K562 (cell line): Measurements from ENCODE around the gene ST7. TPM values are rescaled to one million over a fixed set of nuclear protein-coding genes. Genes with fewer than 3 reads are reported as not detected.

Experiments used
- ATAC-seq: fragments of 200-7000 bp; cut with Tn5 transposase; 3 replicates; pipeline ENCODE4 v1.9.1; 2020; ENCODE audit warnings: moderate library complexity
- BruUV-seq: library from RNA; stranded (reverse); fragments of 400-500 nt; replicated peaks from 2 replicates; lab custom pipeline; 2021; lab: Mats Ljungman, UMichigan
- CTCF ChIA-PET: fragments of 300-600 bp; formaldehyde crosslinking; extraction: SDS; loops from one replicate; lab custom pipeline; 2021; ENCODE audit warnings: low intra/inter-chr PET ratio; lab: Yijun Ruan, JAX
- POLR2A ChIA-PET: fragments of 300-600, 350-650 bp; sonication (Branson Sonifier 250); formaldehyde crosslinking; extraction: SDS; loops from one replicate; lab custom pipeline; 2021; ENCODE audit warnings: antibody characterized with exemption, inconsistent platforms; lab: Yijun Ruan, JAX
- DNase-seq, 4 experiments: peaks; one replicate each; pipeline versions ENCODE4 v3.0.0 to v3.0.0-alpha.2; 2011 to 2018; ENCODE audit warnings: low spot score in 3 of 4, mixed read lengths in 3 of 4; ENCODE audit errors: extremely low read depth in 1 of 4
- FAIRE-seq: peaks from 2 replicates; lab custom pipeline; 2011; peaks lifted over from hg19 to GRCh38; lab: Jason Lieb, UNC
- H2AFZ ChIP-seq: 2 replicates; pipeline ENCODE4 v1.6.0; 2011; ENCODE audit warnings: low read depth, low read length, control low read depth, inconsistent platforms
- H3K27ac ChIP-seq: fragments of 200-600 bp; 3 replicates; pipeline ENCODE4 v1.8.0; 2011; ENCODE audit warnings: low read depth, mild to moderate bottlenecking, control low read depth, inconsistent platforms, low read length, moderate library complexity, mixed read lengths; ENCODE audit errors: extremely low read depth
- H3K27me3 ChIP-seq, 2 experiments: fragments of 300-600 bp in 1 of 2; 2 replicates in 1 of 2; 3 replicates in 1 of 2; pipeline versions ENCODE4 v1.6.0 to v1.8.0; 2011; ENCODE audit warnings: inconsistent platforms in 2 of 2, low read length in 2 of 2, mild to moderate bottlenecking in 1 of 2, mixed read lengths in 1 of 2, moderate library complexity in 1 of 2; ENCODE audit not compliant: control insufficient read depth in 2 of 2, insufficient read depth in 2 of 2
- H3K36me3 ChIP-seq: fragments of 300-600 bp; 3 replicates; pipeline ENCODE4 v1.8.0; 2011; ENCODE audit warnings: mild to moderate bottlenecking, low read length, inconsistent platforms; ENCODE audit not compliant: control insufficient read depth, insufficient read depth
- H3K4me1 ChIP-seq, 2 experiments: fragments of 200-600 bp in 1 of 2; replicated peaks in 1 of 2; 2 replicates in 1 of 2; 3 replicates in 1 of 2; pipeline versions ENCODE4 v1.5.1 to v1.8.0; 2011; ENCODE audit warnings: inconsistent platforms in 2 of 2, low read length in 2 of 2, mild to moderate bottlenecking in 1 of 2, mixed read lengths in 1 of 2, moderate library complexity in 1 of 2; ENCODE audit not compliant: control insufficient read depth in 2 of 2, insufficient read depth in 2 of 2
- H3K4me2 ChIP-seq: 2 replicates; pipeline ENCODE4 v1.6.1; 2011; ENCODE audit warnings: low read length, control low read depth, inconsistent platforms, mixed read lengths; ENCODE audit not compliant: insufficient read depth
- H3K4me3 ChIP-seq: fragments of 200-600 bp; sonication (generic), shearing (Covaris generic); 2 replicates; pipeline ENCODE4 v1.5.1; 2016; ENCODE audit warnings: control low read depth, inconsistent platforms
- H3K79me2 ChIP-seq: fragments of 200-600 bp; 3 replicates; pipeline ENCODE4 v1.8.0; 2011; ENCODE audit warnings: low read length, inconsistent platforms; ENCODE audit not compliant: control insufficient read depth, insufficient read depth
- H3K9ac ChIP-seq, 2 experiments: 2 replicates each; pipeline versions ENCODE4 v1.6.0 to v1.6.1; 2011; ENCODE audit warnings: low read depth in 2 of 2, low read length in 2 of 2, control low read depth in 1 of 2, inconsistent platforms in 1 of 2, mild to moderate bottlenecking in 1 of 2, mixed read lengths in 1 of 2; ENCODE audit not compliant: insufficient read depth in 1 of 2
- H3K9me1 ChIP-seq: one replicate; pipeline ENCODE4 v1.6.0; 2011; ENCODE audit warnings: inconsistent platforms, mild to moderate bottlenecking, low read length, moderate library complexity; ENCODE audit not compliant: control insufficient read depth, insufficient read depth
- H3K9me3 ChIP-seq: replicated peaks from 2 replicates; pipeline ENCODE4 v1.5.1; 2011; ENCODE audit warnings: low read depth, low read length, inconsistent platforms; ENCODE audit not compliant: control insufficient read depth, insufficient read depth
- H4K20me1 ChIP-seq: replicated peaks from 2 replicates; pipeline ENCODE4 v1.6.1; 2011; ENCODE audit warnings: low read length, inconsistent platforms, mixed read lengths; ENCODE audit not compliant: control insufficient read depth, insufficient read depth
- ARNT ChIP-seq, 2 experiments: fragments of 450-650 bp; IDR thresholded peaks; 2 replicates each; pipeline ENCODE4 v1.6.1; 2016; ENCODE audit warnings: mild to moderate bottlenecking in 1 of 2
- ASH1L ChIP-seq: fragments of 450-650 bp; IDR thresholded peaks from 2 replicates; pipeline ENCODE4 v1.6.1; 2018; ENCODE audit warnings: borderline replicate concordance, mild to moderate bottlenecking, low read depth; ENCODE audit not compliant: partially characterized antibody
- BRF1 ChIP-seq: IDR thresholded peaks from 3 replicates; pipeline ENCODE4 v1.6.1; 2011; ENCODE audit warnings: borderline replicate concordance, mild to moderate bottlenecking; ENCODE audit not compliant: insufficient read length; ENCODE audit errors: extremely low read depth
- MNT ChIP-seq, 2 experiments: fragments of 450-650 bp; conservative IDR thresholded peaks; 2 replicates each; pipeline ENCODE4 v1.6.1; 2017; ENCODE audit warnings: mild to moderate bottlenecking in 2 of 2, moderate library complexity in 2 of 2
- MTA1 ChIP-seq: fragments of 450-650 bp; IDR thresholded peaks from 2 replicates; pipeline ENCODE4 v1.6.1; 2017; ENCODE audit warnings: borderline replicate concordance
- MTA3 ChIP-seq: fragments of 450-650 bp; formaldehyde crosslinking; IDR thresholded peaks from 2 replicates; pipeline ENCODE4 v1.6.1; 2017; ENCODE audit warnings: mild to moderate bottlenecking, borderline replicate concordance
- RBM25 ChIP-seq: fragments of 200-400 bp; formaldehyde crosslinking; IDR thresholded peaks from 2 replicates; pipeline ENCODE4 v1.6.1; 2018; ENCODE audit warnings: low read length, low read depth, moderate library complexity; ENCODE audit not compliant: severe bottlenecking
- SAFB ChIP-seq: fragments of 200-400 bp; formaldehyde crosslinking; IDR thresholded peaks from 2 replicates; pipeline ENCODE4 v1.6.1; 2017; ENCODE audit warnings: low read depth, low read length, borderline replicate concordance
- THAP7 ChIP-seq: fragments of 250-450 bp; sonication (Bioruptor Pico); IDR thresholded peaks from 2 replicates; pipeline ENCODE4 v1.5.0; 2021
- U2AF2 ChIP-seq: fragments of 200-400 bp; formaldehyde crosslinking; optimal IDR thresholded peaks from 2 replicates; pipeline ENCODE3; 2017; ENCODE audit warnings: low read depth, mild to moderate bottlenecking, low read length
- ZBTB9 ChIP-seq: fragments of 450-650 bp; formaldehyde crosslinking; IDR thresholded peaks from 2 replicates; pipeline ENCODE4 v1.4.0; 2020; ENCODE audit warnings: mild to moderate bottlenecking, moderate library complexity
- ZNF436 ChIP-seq: fragments of 250-450, 450-650 bp; sonication (Bioruptor Pico); formaldehyde crosslinking; IDR thresholded peaks from 2 replicates; pipeline ENCODE4 v1.7.0; 2020; ENCODE audit warnings: mild to moderate bottlenecking
- ZNF561 ChIP-seq: fragments of 450-650 bp; formaldehyde crosslinking; conservative IDR thresholded peaks from 2 replicates; pipeline ENCODE4 v1.4.0; 2020; ENCODE audit warnings: mild to moderate bottlenecking, moderate library complexity
- WGBS: fragments of 100-300 bp; shearing (Covaris generic); methylation state at CpG from one replicate; pipeline ENCODE4 v1.1.6; 2016; ENCODE audit warnings: low coverage, mixed read lengths; ENCODE audit not compliant: insufficient coverage; ENCODE audit errors: missing lambda C conversion rate; 5-methylcytosine and 5-hydroxymethylcytosine counted together
- in situ Hi-C: fragments of 300-500 bp; cut with MboI; formaldehyde crosslinking; loops from 4 replicates; pipeline ENCODE4 v1.15.0; 2018; ENCODE audit warnings: inconsistent platforms, mixed read lengths
- intact Hi-C: fragments of 100-400 bp; cut with micrococcal nuclease; formaldehyde crosslinking; loops from 2 replicates; pipeline ENCODE4 v1.14.2; 2022
- polyA plus RNA-seq, 8 experiments: library from polyadenylated mRNA; depleted of rRNA in 4 of 8; stranded (reverse) in 5 of 8; unstranded in 3 of 8; fragments of >200 nt; fragmentation: Nextera tagmentation in 2 of 8; fragmentation: Illumina TruSeq in 1 of 8; extraction: Ambion mirVana in 2 of 8; extraction: Trizol in 1 of 8; gene quantifications; 2 replicates each; pipeline versions ENCODE4 v1.2.1 to v1.2.3, GENCODE V29; 2011 to 2014; ENCODE audit warnings: inconsistent platforms in 1 of 8, missing spikeins in 1 of 8
- total RNA-seq, 7 experiments: library from RNA; depleted of rRNA in 6 of 7; stranded (reverse); fragments of >200 nt in 6 of 7; fragmentation: Illumina TruSeq in 2 of 7; extraction: Trizol in 2 of 7; gene quantifications; 2 replicates each; pipeline versions ENCODE4 v1.2.1 to v1.2.3, GENCODE V29; 2011 to 2021; ENCODE audit warnings: low replicate concordance in 1 of 7

The ST7 gene
- total and polyA plus RNA-seq, 9 of the 15 experiments (the other 6 are each of a cell fraction or from before 2014, with no cell fraction given) = 23.9 to 56.3 (median 36.9) TPM

GRCh38 chr7:117249696-117250095, 296.4 kb downstream of the ST7 start:
- H3K9ac ChIP-seq = no peak overlapping the region
- DNase-seq = no peak
- H3K9me3 ChIP-seq = no peaks in the 10 kb centered on the region; the same call in 1 of the 2 replicates
- H3K27me3 ChIP-seq = peaks cover 13 to 24% of the 10 kb centered on the region in 2 experiments; a peak in 4 of 5 replicates
- H4K20me1 ChIP-seq = no peaks in the 10 kb centered on the region
- intact Hi-C loops (no loop called here), in situ Hi-C loops (no loop called here)
- H3K36me3 ChIP-seq = no peaks in the 10 kb centered on the region
- 0% methylated on average over 5 of the region's 5 CpGs for WGBS
- FAIRE-seq = no peak
- no TSS peak for BruUV-seq
- no peak for ATAC-seq
- H3K4me2 ChIP-seq = no peak overlapping the region
- POLR2A ChIA-PET = interaction anchor here (0.5 kb wide), 1 partner anchor 12 kb away, joined by 3 read pairs; no protein-coding TSS in a partner anchor
- no peak overlapping the region for H3K27ac ChIP-seq
- H2AFZ ChIP-seq = no peak overlapping the region
- no peak for TF ChIP-seq ZBTB9 (CRISPR knock-in tag)
- no peak for TF ChIP-seq THAP7 (CRISPR knock-in tag)
- no peak for TF ChIP-seq MNT (conservative IDR thresholded peaks at IDR 0.05)
- no peak for TF ChIP-seq ARNT (IDR thresholded peaks at IDR 0.05)
- TF ChIP-seq U2AF2 = no peak
- no peak for TF ChIP-seq ZNF561 (CRISPR knock-in tag)
- no peak for TF ChIP-seq BRF1
- no peak for TF ChIP-seq ASH1L
- TF ChIP-seq ZNF436 = no peak
- TF ChIP-seq SAFB = no peak
- no peak for TF ChIP-seq RBM25
- no peak for TF ChIP-seq MTA3
- no peak for TF ChIP-seq MTA1
- H3K4me1 ChIP-seq = no peaks in the 10 kb centered on the region
- CTCF ChIA-PET = no interaction called here
- H3K79me2 ChIP-seq = no peaks in the 10 kb centered on the region
- H3K4me3 ChIP-seq = no peak overlapping the region
- no peaks in the 10 kb centered on the region for H3K9me1 ChIP-seq
